HFF-Myc (cell line): ENCODE results near the gene NOL12.
A peak's percentile ranks its signal among the peaks of the same experiment; 100 is the strongest.

Experiments used
- DNase-seq: peaks from one replicate; pipeline ENCODE4 v3.0.0-alpha.2; 2011; ENCODE audit warnings: low read depth; ENCODE audit errors: extremely low read depth
- H3K4me3 ChIP-seq: replicated peaks from 2 replicates; pipeline ENCODE4 v1.5.1; 2011; ENCODE audit warnings: low read depth, mild to moderate bottlenecking, control low read depth, low read length
- CTCF ChIP-seq: IDR thresholded peaks from 2 replicates; pipeline ENCODE4 v1.5.1; 2012; ENCODE audit warnings: mild to moderate bottlenecking, low read depth, low read length, control low read depth; ENCODE audit errors: missing control alignments

The NOL12 gene

DNA sequence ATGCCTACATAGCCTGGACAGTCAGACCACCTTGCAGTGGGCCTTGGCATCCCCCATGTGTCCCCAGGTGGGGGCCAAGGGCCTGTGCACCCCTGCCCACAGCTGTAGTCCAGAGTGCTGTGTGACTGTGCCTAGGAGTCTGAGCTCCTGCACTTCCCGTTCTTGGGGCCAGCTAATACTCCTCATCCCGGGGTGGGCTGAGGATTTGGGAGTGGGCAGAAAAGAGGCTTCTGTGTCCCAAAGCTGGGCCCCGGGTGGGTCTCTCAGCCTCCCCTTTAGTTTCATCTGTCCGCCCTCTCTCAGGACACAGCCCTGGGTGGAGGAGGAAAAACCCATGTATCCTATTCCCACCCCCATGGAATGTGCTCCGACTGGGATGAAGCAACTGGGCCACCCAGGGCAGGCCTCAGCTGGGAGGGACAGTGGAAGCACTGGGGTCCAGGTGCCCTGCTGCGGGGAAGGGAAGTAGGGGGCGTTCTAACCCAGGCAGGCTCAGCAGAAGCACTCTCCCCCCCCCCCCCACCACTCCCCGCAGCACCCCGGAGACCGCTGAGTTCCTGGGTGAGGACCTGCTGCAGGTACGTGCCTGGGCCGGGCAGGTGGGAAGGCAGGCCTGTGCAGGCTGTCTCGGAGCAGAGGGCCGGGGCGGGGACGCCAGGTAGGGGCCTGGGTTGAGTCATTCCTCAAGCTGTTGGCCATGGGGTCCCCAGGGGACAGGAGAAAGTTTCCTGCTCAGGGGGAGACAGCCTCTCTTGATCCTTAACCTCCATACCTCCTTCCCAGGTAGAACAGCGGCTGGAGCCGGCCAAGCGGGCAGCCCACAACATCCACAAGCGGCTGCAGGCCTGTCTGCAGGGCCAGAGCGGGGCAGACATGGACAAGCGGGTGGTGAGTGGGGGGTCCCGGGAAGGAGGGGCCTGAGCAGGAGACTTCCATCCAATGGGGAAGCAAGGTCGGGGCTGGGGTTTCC lies 45.3 kb upstream of the NOL12 start:
- H3K4me3 ChIP-seq = peak overlapping the region; percentile 69
- no peak for DNase-seq
- TF ChIP-seq CTCF = no peak

DNA sequence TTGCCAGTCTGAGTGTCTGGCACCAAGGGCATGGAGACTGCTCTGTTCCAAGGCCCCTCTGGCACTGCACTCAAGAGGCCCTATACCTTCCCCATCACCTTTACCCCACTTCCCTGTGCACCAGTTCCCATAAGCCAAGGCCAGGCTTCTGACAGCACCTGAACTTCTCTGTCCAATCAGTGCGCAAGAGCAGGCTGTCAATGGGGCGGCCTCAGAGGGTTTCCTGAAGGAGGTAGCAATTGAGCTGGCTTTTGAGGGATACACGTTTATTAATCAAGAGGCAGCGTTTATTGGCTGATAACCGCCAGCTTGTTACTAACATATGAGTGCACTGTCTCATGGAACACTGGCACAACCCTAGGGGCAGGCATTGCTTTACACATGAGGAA lies 44.6 kb upstream of the NOL12 start:
- no peak for TF ChIP-seq CTCF
- H3K4me3 ChIP-seq = no peak overlapping the region
- DNase-seq = no peak

DNA sequence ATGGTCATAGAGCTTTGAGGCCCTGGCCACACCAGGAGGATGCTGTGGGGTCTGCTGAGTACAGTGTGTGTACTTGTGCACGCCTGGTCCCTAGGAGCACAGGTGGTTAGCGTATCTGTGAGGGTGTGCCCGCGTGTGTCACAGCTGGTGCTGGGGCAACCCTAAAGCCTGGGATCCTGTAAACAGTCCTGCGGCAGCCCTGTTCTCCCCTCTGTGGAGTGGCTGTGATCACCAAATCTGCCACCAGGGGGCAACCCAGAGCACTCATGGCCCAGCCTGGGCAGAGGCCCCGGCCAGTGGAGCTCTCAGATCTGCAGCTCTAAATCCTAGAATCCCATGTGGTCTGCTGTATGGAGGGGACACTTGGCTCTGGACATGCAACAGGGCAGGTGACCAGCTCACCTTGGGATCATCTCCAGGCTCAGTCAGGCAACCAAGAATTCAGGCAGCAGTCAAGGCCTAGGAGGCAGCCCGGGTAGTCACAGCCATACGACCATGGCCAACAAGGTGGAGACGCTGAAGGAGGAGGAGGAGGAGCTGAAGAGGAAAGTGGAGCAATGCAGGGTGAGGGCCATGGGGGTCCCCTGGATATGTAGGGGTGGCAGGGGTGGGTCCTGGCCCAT lies 42.8 kb upstream of the NOL12 start:
- peak; percentile 56 for DNase-seq
- H3K4me3 ChIP-seq = no peak overlapping the region
- peak; percentile 97 for TF ChIP-seq CTCF

DNA sequence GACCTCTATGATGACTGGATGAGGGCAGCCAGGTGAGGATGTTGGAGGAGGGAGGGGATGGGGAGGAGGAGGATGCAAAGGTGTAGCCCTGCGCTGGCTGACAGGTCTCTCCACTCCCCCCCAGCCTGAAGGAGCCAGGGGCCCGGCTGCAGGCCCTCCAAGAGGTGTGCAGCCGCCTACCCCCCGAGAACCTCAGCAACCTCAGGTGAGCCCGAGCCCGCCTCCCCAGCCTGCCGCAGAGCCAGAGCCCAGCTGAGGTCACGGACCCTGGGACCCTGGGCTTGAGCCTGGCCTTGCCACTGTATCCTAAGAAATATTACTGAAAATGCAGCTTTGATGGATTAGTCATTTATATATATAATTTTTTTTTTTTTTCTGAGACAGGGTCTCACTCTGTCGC lies 38.8 kb upstream of the NOL12 start:
- no peak for DNase-seq
- no peak for TF ChIP-seq CTCF
- no peak overlapping the region for H3K4me3 ChIP-seq

DNA sequence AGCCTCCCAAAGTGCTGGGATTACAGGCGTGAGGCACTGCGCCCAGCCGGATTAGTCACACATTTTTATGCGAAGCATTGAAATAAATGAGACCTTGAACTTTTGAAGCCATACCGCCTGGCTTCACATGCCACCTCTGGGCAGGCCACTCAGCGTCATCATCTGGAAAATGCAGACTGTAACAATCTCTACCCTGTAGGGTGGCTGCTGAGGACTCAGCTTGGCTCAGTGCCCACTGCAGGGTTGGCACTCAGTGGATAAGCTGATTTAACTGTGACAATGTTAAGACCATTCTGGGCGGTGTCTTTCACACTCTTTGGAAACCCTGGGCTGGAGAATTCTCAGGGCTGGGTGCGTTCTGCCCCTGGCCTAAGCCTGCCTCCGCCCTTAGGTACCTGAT lies 38.2 kb upstream of the NOL12 start:
- no peak overlapping the region for H3K4me3 ChIP-seq
- TF ChIP-seq CTCF = no peak
- DNase-seq = no peak

DNA sequence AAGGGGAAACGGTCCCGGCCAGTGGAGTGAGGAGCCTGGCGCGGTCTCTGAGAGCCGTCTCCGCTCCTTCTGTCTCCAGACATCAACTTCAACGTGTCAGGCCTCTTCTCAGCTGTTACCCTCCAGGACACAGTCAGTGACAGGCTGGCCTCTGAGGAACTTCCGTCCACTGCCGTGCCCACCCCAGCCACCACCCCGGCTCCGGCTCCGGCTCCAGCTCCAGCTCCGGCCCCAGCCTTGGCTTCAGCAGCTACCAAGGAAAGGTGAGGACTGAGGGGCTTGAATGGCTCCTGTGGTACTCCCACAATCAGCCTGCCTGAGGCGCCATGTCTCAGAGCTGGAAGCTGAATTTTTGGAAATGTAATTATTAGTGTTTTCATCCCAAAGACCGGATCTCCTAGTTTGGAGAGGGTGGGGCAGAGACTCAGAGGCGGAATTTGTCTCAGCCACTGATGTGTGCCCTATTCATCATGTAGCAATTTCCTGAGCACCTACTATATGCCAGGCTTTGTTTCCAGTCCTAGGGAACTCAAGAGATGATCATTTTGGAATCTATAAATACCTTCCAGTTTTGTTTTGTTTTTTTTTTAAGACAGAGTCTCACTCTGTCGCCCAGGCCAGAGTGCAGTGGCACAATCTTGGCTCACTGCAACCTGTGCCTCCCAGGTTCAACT lies 35.5 kb upstream of the NOL12 start:
- no peak for DNase-seq
- H3K4me3 ChIP-seq = no peak overlapping the region
- TF ChIP-seq CTCF = no peak
